Measurements from ENCODE around the gene ACCS. TPM values are rescaled to one million over a fixed set of nuclear protein-coding genes. Genes with fewer than 3 reads are reported as not detected.

Gene ACCS
- total RNA-seq, 1 donor from 2014 or later: 7.9 TPM

- H3K36me3 ChIP-seq (ENCODE audit: control insufficient read depth, insufficient read depth, low read length): peaks cover 10% of the 10 kb centered on the region
- FAIRE-seq (no peak), DNase-seq (ENCODE audit: low read depth) (no peak)
- no peaks in the 10 kb centered on the region for H3K27me3 ChIP-seq (ENCODE audit: control insufficient read depth, insufficient read depth, low read length)
- no peak for TF ChIP-seq CTCF (IDR thresholded peaks at IDR 0.05; ENCODE audit: insufficient read depth, low read length, severe bottlenecking)
- H3K4me3 ChIP-seq (ENCODE audit: low read depth, low read length): no peak overlapping the region
These were observed 62.7 kb downstream of the ACCS start for GRCh38 chr11:44128729-44129128.

DNA sequence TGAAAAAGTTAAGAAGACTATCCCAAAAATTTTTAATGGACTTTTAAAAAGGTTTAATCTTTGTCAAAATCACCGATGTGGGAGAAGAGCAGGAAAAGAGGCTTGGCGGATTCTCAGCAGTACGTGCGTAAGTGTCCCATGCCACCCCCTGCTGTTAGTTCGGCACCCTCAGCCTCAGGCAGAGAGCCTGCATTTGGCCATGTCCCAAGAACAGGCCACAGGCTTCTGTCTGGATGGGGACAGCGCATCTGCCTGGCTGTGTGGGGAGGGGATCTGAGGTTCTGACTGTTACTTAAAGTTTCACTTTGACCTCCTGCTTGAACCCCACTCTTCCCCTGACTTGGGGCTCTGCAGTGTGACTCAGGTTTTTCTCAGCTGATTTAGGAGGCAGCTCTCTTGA is 64.7 kb downstream of the ACCS start:
- no peak for TF ChIP-seq CTCF (IDR thresholded peaks at IDR 0.05; ENCODE audit: insufficient read depth, low read length, severe bottlenecking)
- Histone ChIP-seq H3K27me3 (ENCODE audit: control insufficient read depth, insufficient read depth, low read length) (no peaks in the 10 kb centered on the region), H3K4me3 (ENCODE audit: low read depth, low read length) (no peak overlapping the region), H3K36me3 (ENCODE audit: control insufficient read depth, insufficient read depth, low read length) (peaks cover 7% of the 10 kb centered on the region)
- FAIRE-seq: no peak
- no peak for DNase-seq (ENCODE audit: low read depth)

DNA sequence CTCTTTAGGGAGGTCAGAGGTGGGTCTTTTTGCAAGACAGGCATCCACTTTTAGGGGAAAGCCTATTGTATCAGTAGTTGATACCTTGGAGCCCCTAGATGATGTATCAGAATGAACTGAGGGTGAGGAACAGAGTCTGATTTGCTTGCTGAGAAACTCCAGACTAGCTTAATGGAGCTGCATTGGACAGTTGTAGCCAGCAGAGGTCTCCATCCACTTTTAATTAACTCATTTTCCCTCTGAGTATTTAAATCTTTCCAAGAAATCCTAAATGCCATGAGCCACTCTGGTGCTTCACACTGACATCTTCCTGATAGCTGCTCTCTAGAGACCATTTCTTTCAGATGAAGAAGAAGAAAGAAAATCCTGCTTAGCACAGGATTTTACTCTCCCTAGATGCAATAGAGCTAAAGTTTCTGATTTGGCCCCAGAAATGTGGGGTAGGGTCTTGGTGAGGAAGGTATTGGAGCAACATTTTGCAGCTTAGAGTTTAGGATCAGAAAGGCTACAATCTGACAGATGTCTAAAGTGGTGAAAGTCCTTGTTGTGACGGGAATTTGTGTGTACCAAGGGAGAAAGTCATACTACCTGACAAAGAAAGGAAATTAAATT is 67.4 kb downstream of the ACCS start:
- H3K36me3 ChIP-seq (ENCODE audit: control insufficient read depth, insufficient read depth, low read length): peaks cover 1% of the 10 kb centered on the region
- DNase-seq (ENCODE audit: low read depth) (peak; percentile 39), FAIRE-seq (no peak)
- peak; percentile 64 for TF ChIP-seq CTCF (IDR thresholded peaks at IDR 0.05; ENCODE audit: insufficient read depth, low read length, severe bottlenecking)
- no peak overlapping the region for H3K4me3 ChIP-seq (ENCODE audit: low read depth, low read length)
- H3K27me3 ChIP-seq (ENCODE audit: control insufficient read depth, insufficient read depth, low read length): no peaks in the 10 kb centered on the region

Other genes starting within 250 kb of the ACCS start
- gene ALKBH3, start 185.4 kb upstream of the ACCS start, total RNA-seq: 67.7 and 78.0 TPM in 2 replicates
- 0.26 TPM in 2 replicates for gene C11orf96, start 123.6 kb upstream of the ACCS start, total RNA-seq
- not detected in 2 replicates for gene ACCSL, start 18.3 kb upstream of the ACCS start, total RNA-seq
- 95.6 and 106 TPM in 2 replicates for gene EXT2, start 29.4 kb downstream of the ACCS start, total RNA-seq
- under 0.01 TPM in 1 of 2 replicates, not detected in the other for gene ALX4, start 243.9 kb downstream of the ACCS start, total RNA-seq

Data from bronchial epithelial cell (primary cell).